DND-41 (cell line): ENCODE results near the gene HNRNPDL.

Experiments used
- CTCF ChIP-seq: IDR thresholded peaks from 2 replicates; pipeline ENCODE4 v1.5.1; 2012; ENCODE audit warnings: borderline replicate concordance, low read length, moderate library complexity, mild to moderate bottlenecking; ENCODE audit not compliant: poor library complexity, severe bottlenecking; ENCODE audit errors: extremely low read depth
- EZH2 ChIP-seq: IDR thresholded peaks from 3 replicates; pipeline ENCODE4 v1.6.1; 2012; ENCODE audit warnings: borderline replicate concordance, low read depth, mild to moderate bottlenecking, moderate library complexity, low read length, inconsistent platforms; ENCODE audit not compliant: severe bottlenecking

- TF ChIP-seq CTCF (no peak), EZH2 (no peak)
Measured at GRCh38 chr4:82380344-82380743, 49.9 kb downstream of the HNRNPDL start.
